Fibroblast of skin of left biceps (primary cell): Measurements from ENCODE around the gene RDM1.
"Not testable (repeated sequence)": the region's sequence is repeated elsewhere in the genome, so short reads cannot be mapped to it uniquely, and the experiment has no call there.

Source experiments
- DNase-seq, 2 experiments: peaks; one replicate each; pipeline ENCODE4 v3.0.0-alpha.2; 2013; ENCODE audit warnings: low read depth in 2 of 2

The RDM1 gene

GRCh38 chr17:35900280-35900679 is 30.3 kb downstream of the RDM1 start:
- DNase-seq, result no peak

DNA sequence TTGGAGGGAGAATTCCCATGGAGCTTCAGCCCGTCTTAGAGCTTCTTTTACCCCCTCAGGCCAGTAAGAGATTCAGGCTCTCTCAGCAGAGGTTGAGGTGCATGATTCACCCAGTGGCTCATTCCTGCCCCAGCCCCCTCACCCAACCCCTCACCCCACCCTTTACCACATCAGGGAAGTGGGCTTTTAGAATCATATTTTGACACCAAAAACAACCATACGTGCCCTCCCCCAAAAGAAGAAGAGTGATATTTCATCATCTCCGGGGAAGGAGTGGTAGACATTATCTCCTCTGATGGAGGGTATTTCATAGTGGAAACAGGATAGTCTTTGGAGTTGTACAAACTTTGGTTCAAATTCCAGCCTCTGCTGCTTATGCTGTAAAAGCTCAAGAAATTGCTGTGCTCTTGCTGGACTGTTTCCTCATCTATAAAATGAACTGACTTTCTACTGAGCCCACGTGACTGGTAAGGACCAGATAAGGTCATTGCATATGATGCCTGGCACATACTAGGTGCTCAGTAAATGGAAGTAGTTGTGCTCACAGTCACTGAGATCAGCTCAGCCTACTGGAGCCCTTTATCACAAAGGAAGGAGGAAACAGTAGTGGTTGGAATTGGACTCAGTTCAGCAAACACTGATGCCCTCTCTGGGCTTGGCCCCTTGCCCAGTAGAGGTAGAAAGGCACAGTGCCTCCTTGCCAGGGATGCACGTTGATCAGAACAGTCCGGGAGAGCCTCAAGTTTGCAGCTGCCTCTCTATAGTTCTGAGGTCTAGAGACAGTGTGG is 32.1 kb downstream of the RDM1 start:
- no peak for DNase-seq

DNA sequence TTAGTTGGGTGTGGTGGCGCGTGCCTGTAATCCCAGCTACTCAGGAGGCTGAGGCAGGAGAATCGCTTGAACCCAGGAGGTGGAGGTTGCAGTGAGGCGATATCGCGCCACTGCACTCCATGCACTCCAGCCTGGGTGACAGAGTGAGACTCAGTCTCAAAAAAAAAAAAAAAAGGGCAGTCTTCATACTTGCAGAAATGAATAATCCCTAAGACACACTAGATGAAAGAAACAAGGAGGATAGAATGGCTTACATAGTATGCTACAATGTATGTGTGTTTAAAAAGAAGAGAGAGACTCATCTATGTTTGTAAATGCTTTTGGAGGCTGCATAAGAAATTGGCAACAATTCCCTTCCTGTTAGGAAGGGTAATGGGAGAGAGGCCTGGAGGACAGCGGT is 32.8 kb downstream of the RDM1 start:
- not testable (repeated sequence) for DNase-seq

DNA sequence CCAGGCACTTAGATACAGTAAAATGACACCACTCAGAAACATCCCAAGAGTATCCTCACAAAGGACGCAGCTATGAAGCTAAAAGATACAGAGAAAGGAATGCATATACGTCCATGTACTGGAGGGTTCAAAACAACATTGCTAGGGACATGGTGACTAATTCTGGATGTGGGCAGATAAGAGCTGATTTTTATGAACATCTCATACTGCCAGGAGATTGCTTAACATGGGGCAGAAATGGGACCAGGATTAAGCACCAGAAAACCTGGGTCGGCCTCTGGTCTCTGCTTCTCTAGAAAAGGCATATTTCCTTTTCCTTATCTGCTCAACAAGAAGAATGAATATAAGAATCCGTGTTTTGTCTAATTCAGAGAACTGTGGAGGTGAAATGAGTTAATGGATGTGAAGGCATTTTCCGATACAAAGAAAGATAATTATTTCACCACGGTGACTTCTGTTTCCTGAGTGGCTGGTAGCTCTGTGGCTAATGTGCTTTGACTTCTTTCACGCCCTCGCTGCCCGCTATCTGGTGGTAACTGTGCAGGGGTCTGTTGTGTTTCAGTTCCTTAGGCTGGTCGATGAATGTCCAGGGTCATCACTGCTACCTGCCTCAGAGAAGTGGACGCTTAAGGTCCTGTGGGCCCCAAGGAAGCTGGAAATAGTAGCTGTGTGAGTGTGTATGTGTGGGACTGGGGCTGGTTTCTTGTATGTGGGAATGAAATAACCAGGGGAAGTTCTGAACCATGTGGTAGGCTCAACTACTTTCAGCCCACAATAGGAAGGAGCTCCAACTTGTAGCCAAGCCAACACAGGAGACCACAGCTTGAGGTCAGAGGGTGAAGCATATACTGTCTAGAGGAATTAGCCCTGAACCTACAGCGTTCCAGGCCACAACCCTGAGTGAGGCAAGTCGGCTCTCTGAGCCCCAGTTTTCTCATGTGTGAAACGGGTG is 34.7 kb downstream of the RDM1 start:
- no peak for DNase-seq

GRCh38 chr17:35894206-35894605 is 36.4 kb downstream of the RDM1 start:
- no peak for DNase-seq

DNA sequence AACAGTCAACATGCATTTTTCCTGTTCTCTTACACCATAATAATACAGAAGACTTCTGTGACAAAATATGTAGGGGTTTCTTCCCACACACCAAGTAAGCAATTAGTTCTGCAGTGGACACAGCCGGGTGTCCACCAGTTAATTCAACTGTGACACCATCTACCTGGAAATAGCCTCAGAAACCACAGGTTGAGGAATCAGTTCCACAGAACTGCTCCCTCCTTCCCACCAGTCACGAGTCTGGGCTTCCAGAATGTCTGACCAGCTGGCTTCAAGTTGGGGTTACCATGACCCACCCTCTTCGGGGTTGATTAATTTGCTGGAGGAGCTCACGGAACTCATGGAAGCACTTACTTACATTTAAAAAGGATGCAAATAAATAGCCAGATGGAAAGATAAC is 36.8 kb downstream of the RDM1 start:
- DNase-seq, result no peak

GRCh38 chr17:35892091-35893035 is 38.2 kb downstream of the RDM1 start:
- DNase-seq, result no peak

DNA sequence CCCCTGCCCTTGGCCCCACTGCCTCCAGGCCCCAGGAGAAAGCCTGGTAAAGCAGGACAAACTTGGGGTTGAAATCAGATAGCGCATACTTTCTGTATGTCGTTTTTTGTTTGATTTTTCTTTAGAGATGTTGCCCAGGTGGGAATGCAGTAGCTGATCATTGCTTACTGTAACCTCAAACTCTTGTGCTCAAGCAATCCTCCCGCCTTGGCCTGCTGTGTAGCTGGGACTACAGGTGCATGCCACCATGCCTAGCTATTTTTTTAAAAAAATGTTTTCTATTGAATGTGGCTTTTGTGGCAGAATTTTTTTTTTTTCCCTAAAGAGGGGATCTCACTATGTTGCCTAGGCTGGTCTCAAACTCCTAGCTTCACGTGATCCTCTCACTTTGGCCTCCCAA is 39.3 kb downstream of the RDM1 start:
- DNase-seq, result no peak

- no peak for DNase-seq
Measured at GRCh38 chr17:35890774-35891155, 39.8 kb downstream of the RDM1 start.

DNA sequence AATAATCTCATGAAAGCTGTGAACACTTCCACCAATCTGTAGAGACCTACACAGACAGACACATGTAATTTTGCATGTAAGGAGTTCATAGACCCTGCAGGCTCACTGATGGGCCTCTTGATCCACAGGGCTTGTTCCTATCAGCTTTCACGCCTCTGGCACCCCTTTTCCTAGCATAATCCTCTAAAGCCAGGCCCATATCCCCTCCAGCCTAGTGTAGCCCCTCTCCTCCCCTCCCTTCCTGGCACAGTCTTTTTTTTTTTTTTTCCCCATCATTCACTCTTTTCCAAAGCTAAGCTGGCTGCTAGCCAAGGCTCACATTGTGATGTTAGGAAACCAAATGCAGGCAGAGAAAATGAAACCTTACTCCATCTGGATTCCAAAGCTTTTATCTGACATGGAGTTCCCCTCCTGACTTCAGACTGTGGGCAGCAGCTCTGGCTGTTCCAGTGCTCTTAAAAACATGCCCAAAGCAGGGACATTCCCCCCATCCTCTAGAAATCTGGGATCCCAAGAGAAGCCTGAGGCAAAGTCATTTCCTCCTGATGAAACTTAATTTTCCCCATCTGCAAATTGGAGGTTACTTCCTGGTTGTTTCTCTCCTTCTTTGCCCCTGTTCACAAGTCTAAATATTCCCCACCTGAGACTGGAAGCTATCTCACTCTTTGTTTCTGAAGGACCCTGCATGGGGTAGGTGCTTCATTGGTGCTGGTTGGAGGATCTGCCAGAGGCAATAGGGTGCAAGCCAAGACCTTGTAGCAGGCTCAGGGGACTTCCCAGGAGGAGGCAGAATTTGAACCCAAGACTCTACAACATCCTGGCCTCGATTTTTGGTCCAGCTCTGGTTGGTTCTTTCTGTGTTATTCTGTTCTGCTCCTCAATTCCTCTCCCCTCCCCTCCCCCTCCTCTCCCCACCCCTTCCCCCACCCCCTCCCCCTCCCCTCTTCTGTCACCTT is 40.5 kb downstream of the RDM1 start:
- DNase-seq, result peak; percentile 30 to 34

DNA sequence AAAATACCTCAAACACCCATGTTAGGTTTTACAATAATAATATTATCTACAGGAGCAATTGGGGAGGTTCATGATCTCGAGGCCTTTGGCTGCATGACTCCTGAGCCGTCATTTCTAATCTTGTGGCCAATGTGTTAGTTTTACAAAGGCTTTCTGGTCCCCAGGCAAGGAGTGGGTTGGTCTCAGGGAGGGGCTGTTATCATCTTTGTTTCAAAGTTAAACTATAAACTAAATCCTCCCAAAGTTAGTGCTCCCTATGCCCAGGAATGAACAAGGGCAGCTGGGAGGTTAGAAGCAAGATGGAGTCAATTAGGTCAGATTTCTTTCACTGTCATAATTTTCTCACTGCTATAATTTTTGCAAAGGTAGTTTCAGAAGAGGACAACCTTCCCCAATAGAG is 41.3 kb downstream of the RDM1 start:
- no peak for DNase-seq

DNA sequence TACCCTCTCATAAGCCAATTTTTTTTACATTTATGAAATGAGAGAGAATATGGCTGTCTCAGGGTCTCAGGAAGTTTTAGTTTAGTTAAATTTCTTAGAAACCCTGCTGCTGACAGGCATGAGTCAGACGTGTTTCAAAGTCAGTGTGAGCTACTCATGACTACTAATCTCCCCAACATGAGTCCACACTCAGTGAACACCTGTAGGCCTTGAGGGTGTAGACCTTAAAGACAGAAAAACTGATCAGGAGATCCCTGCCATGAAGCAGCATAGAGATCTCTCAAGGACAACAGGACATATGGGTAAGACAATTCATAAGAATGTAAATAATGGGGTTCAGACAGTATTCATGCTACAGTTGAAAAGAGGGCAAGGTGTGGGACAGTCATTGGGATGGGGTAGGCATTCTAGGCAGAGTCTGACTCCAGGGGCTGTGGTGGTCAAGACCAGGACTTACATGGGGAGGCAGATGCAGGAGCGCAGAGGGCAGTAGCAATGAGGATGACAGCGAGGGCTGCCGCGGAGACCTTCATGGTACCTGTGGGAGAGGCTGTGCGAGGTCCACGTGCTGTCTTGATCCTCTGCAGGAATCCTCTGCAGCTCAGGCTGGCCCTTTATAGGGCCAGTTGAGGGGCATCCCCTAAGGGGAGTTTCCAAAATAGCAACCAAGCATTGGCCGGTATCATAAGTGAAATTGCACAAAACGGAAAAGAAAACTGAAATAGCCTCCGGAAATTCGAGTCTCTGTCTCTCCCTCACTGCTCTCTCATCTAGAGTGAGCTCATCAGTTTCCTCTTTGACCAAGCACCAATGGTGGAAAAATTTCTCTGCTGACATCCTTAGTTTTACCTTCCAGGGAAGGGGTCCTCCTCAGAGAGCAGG is 50.6 kb downstream of the RDM1 start, which contains the start of gene CCL5:
CCL5 (minus strand) TSS at position 588 of the 882 bp plus-strand sequence.
- DNase-seq, result no peak

DNA sequence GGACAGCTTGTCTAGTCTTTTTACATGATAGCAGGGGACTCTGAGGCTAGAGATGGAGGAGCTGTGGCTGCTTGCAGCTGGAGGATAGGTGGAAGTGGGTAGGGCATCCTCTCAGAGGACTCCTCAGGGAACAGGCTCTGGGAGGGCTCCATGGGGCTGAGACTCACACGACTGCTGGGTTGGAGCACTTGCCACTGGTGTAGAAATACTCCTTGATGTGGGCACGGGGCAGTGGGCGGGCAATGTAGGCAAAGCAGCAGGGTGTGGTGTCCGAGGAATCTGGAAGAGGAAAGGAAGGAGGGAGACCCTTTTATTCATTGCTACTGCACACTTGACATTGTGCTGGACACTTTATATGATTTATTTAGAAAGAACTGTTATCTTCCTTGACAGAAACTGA is 52.2 kb downstream of the RDM1 start:
- no peak for DNase-seq

DNA sequence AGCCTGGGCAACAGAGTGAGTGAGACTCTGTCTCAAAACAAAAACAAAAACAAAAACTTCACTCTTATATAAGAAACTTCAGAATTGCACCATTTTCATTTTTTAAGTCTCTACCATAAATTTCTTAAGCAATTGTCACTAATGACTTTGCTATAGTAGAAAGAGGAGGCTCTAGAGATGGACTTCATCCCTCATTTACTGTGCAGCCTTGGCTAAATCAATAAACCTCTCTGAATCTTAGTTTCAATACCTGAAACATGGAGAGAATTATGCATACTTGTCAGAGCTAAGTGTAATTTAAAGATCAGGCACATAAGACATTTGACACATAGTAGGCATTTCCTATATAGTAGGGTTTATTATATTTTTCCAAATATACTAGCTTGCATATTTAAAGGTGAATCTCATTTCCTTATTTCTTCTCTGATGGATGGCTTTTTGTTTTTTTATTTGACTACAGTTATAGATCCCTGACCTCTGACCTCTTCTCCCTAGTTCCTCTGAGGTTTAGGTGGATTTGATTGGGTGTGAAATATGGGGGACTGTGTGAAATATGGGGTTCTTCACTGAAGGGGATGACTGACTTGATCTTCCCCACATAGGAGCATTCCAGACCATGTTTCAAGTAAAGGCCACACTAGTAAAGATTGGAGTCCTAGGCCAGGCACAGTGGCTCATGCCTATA is 53.1 kb downstream of the RDM1 start:
- DNase-seq, result no peak

DNA sequence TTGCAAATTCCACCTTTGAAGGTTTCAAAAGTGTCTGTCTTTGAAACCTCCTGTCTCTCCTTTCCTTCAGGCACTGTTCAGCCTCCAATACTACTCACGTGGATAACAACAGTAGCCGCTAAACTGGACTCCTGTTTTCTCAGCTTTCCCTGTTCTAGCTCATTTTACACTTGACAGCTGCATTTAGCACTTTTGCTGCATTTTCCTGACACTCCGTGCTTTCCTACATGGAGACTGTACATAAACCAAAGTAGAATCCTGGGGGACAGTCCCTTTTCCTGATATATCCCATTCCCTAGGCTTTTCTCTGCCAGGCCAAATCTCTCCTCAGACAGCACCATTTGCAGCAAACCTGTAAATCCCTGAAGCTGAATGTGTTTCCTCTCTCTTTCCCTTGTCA is 54.0 kb downstream of the RDM1 start:
- no peak for DNase-seq

- DNase-seq, result no peak
Measured at GRCh38 chr17:35875800-35876139, 54.8 kb downstream of the RDM1 start.

DNA sequence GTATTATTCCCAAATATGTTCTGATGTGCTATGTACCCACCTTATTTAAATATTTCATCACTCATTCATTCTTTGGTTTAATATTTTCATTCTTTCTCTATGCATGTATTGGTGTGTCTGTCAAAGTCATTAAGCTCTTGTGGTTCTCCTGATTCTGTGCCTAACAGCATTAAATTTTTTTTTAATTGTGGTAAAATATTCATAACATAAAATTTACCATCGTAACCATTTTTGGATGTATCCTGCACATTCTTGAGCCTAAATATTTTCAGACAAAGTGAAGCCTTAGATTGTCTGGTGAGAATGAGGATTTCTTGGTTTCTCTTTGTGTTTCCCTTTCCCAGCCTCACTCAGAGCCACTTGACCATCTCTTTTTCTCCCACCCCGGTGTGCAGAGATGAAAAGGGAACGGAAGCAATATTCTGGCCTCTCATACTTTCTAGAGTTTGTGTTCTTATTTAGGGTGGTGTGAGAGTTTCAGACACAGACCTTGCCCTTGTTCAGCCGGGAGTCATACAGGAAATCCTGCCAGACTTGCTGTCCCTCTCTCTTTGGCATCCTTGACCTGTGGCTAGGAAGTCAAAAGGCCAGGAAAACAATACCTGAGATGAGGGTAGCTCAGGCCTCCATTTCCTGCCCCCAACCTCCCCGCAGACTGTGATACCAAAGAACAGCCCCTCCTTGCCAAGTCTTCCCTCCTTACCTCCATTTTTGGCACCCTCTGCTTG is 55.3 kb downstream of the RDM1 start:
- no peak for DNase-seq

GRCh38 chr17:35872196-35872980 is 58.2 kb downstream of the RDM1 start:
- DNase-seq, result no peak
